HG02642 (cell line): ENCODE results near the gene DIPK1A.

Source experiments
- ATAC-seq: cut with Tn5 transposase; IDR thresholded peaks from one replicate; pipeline ENCODE4 v1.9.1; 2021; ENCODE audit warnings: mild to moderate bottlenecking; ENCODE audit not compliant: unreplicated experiment, poor library complexity

The DIPK1A gene

DNA sequence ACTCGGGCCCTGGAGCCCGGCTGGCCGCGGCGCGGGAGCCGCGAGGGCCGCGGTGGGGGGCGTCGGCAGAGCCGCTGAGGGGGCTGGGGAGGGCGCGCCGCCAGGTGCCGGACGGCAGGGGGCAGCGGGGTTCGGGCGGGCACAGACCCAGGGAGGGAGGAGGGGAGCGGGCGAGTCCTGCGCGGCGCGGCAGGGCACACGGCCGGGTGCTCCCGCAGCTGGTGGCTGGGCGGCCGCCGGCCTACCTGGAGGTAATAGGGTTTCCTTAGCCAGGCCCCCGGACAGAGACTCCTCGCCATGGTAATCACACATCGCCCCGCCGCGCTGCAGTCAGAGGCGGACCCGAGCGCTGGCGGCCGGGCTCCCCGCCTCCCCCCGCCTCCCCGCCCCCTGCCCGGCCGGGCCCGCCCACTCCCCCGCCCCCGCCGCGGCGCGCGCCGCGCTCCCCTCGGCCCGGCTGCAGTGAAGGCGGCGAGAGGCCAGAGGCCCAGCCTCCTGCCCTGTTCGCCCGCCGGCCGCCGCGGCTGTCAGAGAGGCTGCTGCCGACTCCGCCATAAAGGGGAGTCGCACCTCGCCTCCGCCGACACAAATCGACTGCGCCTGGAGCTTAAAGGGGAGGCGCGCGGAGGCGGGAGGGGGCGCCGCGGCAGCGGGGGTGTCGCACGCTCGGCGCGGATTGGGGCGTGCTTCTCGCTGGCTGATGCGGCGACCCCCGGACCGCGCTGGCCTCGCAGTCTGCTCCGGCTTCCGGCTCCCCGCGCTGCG, at the start of gene DIPK1A:
DIPK1A (minus strand) TSS at position 332 of the 765 bp plus-strand sequence; CDS start at position 299, 33 bp downstream.
- peak; percentile 51 for ATAC-seq

DNA sequence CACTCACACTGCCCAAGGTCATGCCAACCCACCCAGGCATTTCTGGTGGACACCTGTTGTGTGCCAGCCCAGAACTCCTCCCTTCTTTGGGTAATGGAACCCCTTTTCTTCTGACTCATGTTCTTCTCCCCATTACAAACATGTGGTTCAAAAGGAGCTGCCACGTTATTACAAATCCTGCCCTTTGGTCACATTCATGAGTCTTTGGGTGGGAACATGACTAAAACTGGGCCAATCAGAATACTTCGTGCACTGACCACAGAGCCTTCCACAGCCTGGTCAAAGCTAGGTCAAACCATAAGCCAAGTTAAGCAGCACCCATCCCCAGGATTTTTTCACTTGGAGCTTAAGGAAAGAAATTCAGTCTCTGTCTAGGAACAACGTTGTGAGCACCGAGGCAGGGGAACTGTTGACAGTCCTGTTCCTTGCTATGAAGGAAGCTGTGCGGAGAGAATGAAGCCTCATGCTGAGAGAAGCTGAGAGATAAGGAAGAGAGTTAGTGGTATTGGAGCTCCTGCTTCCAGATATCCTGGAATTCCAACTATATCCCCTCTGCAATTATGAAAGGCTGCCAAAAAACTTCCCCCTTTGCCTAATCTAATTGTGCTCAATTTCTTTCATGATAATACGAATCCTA, 46.8 kb upstream of the DIPK1A start:
- ATAC-seq: no peak

DNA sequence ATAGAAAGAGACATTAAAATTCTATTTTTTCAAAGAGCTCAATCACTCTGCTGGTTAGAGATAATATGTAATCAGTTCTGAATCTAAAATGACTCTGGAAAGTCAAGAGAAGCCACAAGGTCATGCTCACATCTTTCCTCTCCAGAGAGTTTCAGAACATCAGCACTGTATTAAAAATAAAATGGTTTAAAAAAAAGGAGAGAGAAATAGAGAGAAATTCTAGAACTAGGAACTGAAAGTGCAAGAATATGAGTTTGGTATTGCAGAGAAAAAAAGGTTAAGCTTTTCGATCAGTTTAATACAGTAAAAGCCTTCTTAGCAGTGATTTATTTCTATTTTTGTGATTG, 44.0 kb upstream of the DIPK1A start:
- no peak for ATAC-seq

DNA sequence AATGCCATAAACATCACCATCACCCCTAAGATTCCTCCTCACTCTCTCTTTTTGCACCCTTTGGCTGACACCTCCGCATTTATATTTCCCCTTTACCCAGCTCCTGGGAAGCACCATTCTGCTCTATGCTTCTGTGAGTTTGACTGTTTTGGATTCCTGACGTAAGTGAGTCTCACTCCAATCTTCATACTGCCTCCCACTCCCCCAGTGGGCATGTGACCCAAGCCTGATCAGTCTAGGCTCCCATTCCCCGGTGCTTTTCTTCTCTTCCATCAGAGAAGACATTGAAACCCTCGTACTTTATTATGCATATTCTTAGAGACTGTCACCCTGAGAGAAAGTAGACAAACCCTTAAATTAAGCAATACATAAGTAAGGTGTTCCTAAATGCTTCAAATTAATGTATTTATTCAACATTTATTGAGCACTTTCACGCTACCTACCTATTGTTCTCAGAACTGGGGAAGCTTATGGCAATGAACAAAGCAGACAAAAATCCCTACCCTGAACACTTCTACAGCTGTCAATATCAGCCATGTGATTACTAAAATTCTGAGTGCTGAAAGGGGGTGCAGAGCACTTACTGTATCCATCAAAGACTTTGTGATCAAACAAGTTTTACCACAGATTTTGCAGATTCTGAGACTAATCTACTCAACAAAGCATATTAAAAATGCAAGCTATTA, 43.4 kb upstream of the DIPK1A start:
- ATAC-seq: no peak

DNA sequence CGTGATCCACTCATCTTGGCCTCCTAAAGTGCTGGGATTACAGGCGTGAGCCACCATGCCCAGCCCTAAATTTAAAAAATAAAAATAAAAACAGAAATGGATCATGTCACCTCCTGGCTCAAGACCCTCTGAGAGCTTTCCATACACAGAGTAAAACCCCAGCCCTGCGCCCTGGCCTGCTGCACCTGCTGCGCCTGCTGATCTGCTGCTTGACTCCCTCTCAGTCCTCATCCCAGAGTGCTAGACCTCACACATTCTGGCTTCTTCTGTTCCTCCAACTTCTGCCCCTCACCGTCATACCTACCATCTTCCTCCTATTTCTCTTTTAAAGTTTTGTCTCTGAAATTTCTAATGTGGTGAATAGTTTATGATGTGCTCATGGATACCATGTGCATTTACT, 42.7 kb upstream of the DIPK1A start:
- ATAC-seq: no peak

DNA sequence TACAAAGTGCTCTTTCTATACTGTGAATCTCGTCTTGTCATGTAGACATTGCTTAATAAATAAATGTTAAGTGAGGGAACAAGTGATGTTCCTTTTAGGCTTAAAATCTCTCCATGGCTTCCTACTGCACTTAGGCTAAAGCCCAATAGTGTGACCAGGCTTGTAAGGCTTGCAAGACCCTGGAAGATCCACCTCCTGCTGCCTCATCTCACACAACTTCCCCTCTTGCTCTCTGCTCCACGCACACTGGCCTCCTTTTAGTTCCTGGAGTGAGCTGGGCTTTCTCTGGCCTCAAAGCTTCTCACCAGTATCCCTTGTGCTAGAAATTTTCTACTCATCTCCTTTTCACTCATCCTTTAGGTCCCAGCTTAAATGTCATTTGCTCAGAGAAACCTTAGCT, 41.5 kb upstream of the DIPK1A start:
- ATAC-seq: no peak

DNA sequence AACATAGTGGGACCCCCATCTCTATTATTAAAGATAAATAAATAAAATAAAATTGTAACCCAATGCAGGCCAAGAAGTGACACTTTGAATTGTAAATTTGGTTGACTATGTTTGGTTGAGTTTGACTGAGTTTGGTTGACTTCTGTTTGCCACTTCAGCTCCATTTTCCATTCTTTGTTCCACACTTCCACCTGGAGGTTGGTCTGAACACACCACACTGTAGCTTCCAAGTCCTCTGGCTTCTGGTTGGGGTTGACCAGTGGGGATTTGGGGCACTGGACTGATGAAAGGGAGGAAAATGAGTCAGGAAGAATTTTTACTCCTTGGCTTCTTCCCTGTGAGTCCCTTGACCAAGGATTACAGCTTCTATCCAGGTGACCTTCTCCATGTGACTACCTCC, 40.6 kb upstream of the DIPK1A start:
- no peak for ATAC-seq

DNA sequence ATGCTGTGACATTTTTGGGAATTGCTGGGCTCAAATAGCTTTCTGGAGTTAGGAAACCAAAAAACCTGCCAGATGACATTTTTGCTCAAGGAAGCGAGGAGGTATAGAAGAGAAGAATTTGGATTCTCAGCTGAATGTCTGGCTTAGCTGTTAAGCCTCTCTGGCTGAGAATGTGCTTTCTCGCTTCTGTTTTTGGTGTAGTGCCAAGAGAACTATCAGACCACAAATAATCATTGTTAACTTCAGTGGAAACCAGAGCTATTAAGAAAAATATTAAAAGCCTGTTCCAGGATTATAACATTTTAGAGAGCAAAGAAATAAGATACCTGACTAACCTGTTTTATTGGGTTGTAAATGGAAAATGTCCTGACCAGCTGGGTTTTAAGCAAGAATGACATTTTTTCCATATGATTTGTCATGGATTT, 39.5 kb upstream of the DIPK1A start:
- no peak for ATAC-seq

DNA sequence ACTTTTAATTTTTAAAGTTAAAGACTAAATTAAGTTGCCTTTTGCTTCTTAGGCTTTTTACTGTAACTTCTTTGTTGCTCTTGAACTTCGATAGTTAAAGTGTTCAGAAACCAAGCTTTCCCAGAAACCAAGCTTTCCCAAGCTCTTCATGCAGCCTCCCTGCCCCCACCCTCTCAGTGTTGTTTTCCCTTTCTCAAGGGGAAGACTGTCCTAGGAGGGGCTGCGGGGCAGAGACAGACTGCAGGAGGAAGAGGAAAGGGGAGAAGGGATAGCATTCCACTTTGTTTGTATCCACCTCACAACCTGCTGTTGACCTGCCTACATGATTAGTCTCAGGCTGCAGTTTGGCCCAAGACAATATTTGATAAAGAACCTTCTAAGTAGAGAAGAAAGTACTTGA, 39.0 kb upstream of the DIPK1A start:
- no peak for ATAC-seq

DNA sequence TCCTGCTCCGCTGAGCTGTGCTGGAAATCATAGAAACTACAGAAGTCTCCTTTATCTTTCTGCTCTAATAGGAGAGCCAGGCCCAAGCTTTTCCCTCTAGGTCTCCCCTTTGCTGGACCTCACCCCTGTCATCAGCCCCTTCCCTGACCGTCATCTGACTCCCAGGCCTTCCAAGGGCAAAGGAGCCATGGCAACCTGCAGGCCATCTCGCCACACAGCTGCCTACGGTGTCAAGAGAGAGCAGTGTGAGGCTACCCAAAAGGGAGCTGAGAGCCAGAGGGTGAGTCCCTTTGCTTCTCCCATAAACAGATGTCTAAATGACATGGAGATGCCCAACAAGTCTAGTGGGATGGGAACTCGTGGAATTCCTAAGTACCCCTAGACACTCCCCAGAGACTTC, 37.6 kb upstream of the DIPK1A start:
- no peak for ATAC-seq

DNA sequence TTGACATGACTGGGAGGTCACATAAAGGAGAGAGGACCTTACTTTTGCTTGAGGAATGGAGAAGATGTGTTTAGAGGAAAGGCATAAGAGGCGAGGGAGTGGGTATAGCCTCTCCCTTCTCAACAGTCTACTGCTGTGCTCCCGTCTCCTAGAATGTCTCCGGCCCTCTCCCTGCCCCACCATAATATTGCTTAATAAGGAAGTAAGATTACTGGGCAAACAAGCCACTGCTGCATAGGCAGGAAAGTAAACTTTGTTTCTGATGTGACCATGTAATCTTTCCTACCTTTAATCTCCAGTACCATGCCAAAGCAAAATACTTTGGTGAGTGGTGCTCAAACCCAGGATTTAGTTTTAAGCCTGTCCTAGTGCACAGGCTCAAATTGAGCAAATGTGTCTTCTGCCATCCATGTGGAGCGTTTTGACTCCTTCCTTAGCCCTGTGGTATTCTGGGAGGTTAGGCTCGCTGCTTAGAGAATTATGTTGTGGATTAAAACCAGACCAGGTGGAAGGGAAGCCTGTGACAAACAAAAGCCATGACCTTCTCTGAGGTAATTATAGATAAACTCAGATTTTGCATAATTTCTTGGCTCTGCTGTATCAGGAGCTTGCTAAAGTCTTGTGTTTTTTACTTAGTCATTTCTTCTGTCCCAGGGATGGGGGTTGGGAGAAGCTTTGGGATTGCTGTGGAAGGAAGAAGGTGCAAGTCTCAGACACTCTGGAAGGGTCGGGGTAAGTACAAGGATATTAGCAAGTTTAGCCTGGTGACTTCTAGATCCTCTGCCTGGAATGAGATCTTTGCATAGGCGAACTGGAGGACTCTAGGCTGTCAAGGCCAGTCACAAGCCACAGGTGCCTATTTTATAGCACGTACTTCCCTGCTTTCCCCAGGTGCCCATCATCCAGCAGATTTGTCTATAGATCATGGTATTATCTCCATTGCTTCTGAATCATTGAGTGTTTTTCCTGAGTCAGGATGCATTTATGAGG, 34.5 kb upstream of the DIPK1A start:
- ATAC-seq: no peak

DNA sequence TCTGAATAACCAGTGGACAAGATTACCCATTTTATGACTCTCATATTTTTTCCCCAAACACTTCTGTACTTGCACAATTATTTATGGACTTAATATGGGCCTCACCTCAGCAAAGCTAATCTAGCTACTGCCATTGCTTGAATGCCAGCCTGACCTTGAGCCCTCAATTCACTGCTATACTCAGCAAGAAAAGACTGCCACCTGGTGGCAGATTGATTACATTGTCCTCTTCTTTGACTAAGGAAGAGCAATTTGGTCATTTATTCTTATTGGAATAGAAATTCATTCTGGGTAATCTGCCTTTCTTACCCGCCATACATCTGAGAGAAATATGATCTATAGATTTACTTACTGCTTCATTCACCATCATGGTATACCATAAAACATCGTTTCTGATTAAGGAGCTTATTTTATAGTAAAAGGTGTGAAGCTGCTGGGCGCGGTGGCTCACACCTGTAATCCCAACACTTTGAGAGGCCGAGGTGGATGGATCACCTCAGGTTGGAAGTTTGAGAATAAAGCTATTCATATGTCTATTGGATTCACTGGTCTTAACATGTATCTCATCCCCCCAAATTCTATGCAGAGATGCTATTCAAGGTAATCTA, 32.9 kb upstream of the DIPK1A start:
- ATAC-seq: peak; percentile 85

DNA sequence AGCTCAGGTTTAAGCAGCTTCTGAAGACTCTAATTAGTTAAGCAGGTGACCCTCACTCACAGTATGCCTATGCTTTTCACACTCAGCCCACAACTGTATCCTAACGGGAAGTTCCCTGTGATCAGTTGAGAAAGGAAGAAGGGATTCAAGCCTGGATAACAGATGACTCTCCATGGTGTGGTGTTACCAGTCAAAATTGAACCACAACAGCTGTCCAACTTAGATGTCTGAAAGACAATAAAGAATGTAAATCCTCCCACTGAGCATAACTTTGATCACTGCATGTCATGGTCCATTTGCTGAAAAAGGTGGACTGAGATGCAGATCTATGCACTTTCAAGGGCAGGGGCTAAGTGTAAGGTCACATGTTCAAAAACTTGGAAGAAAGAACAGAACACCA, 32.3 kb upstream of the DIPK1A start:
- ATAC-seq: no peak

DNA sequence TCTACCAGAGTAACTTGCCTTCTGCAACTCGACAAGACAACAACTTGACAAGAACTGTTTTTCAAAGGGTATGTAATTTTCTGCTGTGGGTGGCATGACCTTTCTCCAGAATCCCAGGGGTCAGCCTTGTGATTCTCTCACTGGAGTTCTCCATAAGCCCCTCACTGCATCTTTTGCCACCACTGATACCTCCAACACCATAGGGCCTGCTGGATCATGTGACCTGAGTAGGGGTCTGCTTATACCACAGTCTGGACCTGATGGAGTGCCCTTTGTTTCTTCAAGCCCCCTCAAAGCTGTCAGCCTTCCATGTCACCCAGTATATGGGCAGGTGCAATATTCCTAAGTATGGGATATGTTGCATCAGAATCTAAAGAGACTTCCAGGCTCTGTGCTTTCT, 31.6 kb upstream of the DIPK1A start:
- no peak for ATAC-seq

DNA sequence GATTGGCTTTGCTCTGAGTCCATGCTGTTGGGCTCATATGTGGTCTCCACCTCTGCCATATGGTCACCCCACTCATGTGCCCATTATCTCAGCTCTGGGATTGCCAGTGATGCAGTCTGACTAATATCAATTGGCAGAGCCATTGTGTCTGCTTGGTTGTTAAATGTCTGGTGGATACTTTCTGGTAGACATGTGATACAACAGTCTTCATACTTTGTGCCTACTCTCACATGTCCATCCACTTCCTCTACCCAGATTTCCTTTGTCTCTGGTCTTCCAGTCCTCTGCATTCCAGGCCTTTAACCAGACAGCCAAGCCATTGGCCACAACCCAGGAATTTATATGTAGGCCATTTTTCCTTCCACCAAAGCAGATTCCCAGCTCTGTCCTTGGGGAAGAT, 30.8 kb upstream of the DIPK1A start:
- no peak for ATAC-seq

DNA sequence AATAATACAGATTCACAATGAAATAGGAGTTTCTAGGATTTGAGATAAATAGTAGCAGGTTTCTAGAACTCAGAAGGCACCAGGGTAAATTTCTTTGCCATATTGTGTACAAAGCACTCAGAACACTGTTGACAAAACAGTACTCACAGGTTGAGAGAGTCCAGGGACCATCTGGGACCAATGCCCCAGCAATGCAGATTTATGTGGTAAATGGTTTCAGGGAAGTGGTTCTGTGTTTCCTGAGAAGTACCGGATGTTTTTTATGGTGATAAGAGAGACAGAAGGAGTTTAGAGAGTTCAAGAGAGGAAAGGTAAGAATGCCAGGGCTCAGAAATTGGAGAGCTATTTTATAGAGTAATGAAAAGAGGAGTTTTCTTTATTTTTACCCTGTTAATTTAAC, 29.6 kb upstream of the DIPK1A start:
- no peak for ATAC-seq

DNA sequence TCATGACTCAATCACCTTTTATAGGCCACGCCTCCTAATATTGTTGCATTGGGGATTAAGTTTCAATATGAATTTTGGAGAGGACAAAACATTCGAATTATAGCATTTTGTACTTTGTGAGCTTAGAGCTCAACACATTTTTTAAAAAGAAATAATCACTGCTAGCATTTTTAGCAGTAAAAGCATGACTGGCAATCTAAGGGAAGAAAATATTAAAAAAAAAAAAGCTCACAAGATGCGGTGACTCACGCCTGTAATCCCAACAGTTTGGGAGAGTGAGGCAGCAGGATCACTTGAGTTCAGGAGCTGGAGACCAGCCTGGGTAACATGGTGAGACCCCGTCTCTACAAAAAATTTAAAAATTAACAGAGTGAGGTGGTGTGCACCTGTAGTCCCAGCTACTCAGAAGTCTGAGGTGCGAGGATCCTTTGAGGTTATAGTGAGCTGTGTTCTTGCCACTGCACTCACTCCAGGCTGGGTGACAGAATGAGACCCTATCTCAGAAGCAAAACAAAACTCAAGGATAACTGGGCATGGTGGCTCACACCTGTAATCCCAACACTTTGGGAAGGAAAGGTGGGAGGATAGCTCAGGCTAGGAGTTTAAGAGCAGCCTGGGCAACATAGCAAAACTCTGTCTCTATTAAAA, 28.8 kb upstream of the DIPK1A start:
- no peak for ATAC-seq

DNA sequence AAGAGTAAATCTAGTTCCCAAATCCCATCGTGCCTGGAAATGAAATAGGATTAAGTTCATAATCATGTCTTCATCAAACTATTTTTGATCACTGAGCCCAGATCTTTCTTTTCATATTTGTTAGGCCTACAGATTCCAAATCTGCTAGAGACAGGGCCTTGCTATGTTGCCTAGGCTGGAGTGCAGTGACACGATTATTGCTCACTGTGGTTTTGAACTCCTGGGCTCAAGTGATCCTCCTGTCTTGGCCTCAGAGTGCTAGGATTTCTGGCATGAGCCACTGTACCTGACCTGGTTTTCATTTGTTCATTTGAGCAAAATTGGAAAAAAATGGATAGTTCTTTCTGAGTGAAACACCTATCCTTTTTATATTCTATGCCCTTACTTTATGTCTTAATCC, 28.0 kb upstream of the DIPK1A start:
- ATAC-seq: no peak

DNA sequence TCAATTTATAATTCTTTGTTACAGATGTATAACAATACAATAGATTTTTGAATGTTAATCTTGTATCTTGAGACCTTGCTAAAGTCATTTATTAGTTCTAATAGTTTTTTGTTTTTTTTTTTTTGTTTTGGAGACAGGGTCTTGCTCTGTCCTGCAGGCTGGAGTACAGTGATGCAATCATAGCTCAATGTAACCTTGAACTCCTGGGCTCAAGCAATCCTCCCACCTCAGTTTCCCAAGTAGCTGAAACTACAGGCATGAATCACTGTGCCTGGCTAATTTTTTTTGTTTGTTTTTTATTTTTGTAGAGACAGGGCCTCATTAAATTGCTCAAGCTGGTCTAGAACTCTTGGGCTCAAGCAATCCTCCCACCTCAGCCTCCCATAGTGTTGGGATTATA, 26.2 kb upstream of the DIPK1A start:
- no peak for ATAC-seq

DNA sequence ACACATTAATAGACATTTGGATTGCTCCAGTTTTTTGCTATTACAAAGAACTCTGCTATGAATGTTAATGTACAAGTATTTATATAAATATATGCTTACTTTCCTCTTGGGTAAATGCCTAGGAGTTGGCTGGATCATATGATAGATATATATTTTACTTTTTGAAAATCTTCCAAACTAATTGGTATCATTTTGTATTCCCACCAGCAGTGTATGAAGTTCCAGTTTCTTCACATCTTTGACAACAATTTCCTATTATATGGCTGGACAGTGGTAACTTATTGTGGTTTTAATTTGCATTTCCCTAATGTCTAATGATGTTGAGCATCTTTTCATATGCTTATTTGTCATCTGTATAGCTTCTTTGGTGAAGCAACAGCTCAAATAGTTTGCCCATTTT, 23.8 kb upstream of the DIPK1A start:
- ATAC-seq: no peak
